GM23338 (cell line): ENCODE measurements around the gene ADCY4. TPM values are rescaled to one million over a fixed set of nuclear protein-coding genes. Genes with fewer than 3 reads are reported as not detected.
"Not testable (repeated sequence)": the region's sequence is repeated elsewhere in the genome, so short reads cannot be mapped to it uniquely, and the experiment has no call there.

ENCODE experiments used
- ATAC-seq: fragments of 200-7000 bp; cut with Tn5 transposase; 3 replicates; pipeline ENCODE4 v1.9.1; 2020
- DNase-seq: peaks from one replicate; pipeline ENCODE4 v3.0.0-alpha.2; 2015; ENCODE audit warnings: low spot score
- H2AFZ ChIP-seq: fragments of 200-600 bp; sonication (generic); 2 replicates; pipeline ENCODE4 v1.8.0; 2016; ENCODE audit warnings: antibody characterized with exemption, mild to moderate bottlenecking, moderate library complexity
- H3F3A ChIP-seq: fragments of 200-600 bp; sonication (generic); replicated peaks from 2 replicates; pipeline ENCODE4 v1.8.0; 2017; ENCODE audit warnings: antibody characterized with exemption, mixed run types, low read depth
- H3K27ac ChIP-seq: fragments of 200-600 bp; sonication (generic); 2 replicates; pipeline ENCODE4 v1.6.1; 2016; ENCODE audit warnings: low read depth
- H3K27me3 ChIP-seq: fragments of 200-600 bp; sonication (generic); 2 replicates; pipeline ENCODE4 v1.8.0; 2016; ENCODE audit warnings: mild to moderate bottlenecking, mixed run types, moderate library complexity; ENCODE audit not compliant: insufficient read depth
- H3K36me3 ChIP-seq: fragments of 200-600 bp; sonication (generic); 2 replicates; pipeline ENCODE4 v1.8.0; 2016; ENCODE audit warnings: mild to moderate bottlenecking; ENCODE audit not compliant: insufficient read depth
- H3K4me1 ChIP-seq: fragments of 200-600 bp; sonication (generic); 2 replicates; pipeline ENCODE4 v1.8.0; 2016; ENCODE audit warnings: mild to moderate bottlenecking, moderate library complexity; ENCODE audit not compliant: insufficient read depth
- H3K4me2 ChIP-seq: fragments of 200-600 bp; sonication (generic); 2 replicates; pipeline ENCODE4 v1.7.1; 2017; ENCODE audit warnings: mixed run types
- H3K4me3 ChIP-seq: fragments of 200-600 bp; sonication (generic); 2 replicates; pipeline ENCODE4 v1.6.1; 2016; ENCODE audit warnings: mixed run types
- H3K79me2 ChIP-seq: fragments of 200-600 bp; sonication (generic); replicated peaks from 2 replicates; pipeline ENCODE4 v1.8.0; 2017; ENCODE audit warnings: mild to moderate bottlenecking; ENCODE audit not compliant: insufficient read depth
- H3K9me2 ChIP-seq: fragments of 200-600 bp; sonication (generic); 2 replicates; pipeline ENCODE4 v1.8.0; 2017; ENCODE audit not compliant: insufficient read depth
- H4K20me1 ChIP-seq: fragments of 200-600 bp; sonication (generic); replicated peaks from 2 replicates; pipeline ENCODE4 v1.8.0; 2017; ENCODE audit warnings: mild to moderate bottlenecking; ENCODE audit not compliant: insufficient read depth
- H3K27ac Mint-ChIP-seq: 2 replicates; pipeline ENCODE4 v1.8.0; 2020; ENCODE audit warnings: inconsistent platforms, mild to moderate bottlenecking, moderate library complexity, mixed read lengths
- H3K27me3 Mint-ChIP-seq: 3 replicates; pipeline ENCODE4 v1.8.0; 2022; ENCODE audit warnings: low read depth, mild to moderate bottlenecking, moderate library complexity, mixed read lengths, inconsistent platforms; ENCODE audit not compliant: insufficient read depth, poor library complexity
- H3K36me3 Mint-ChIP-seq: 3 replicates; pipeline ENCODE4 v1.8.0; 2021; ENCODE audit warnings: low read depth, mild to moderate bottlenecking, inconsistent platforms, moderate library complexity, mixed read lengths
- H3K4me1 Mint-ChIP-seq: 3 replicates; pipeline ENCODE4 v1.8.0; 2020; ENCODE audit warnings: mild to moderate bottlenecking, inconsistent platforms, mixed read lengths
- H3K4me3 Mint-ChIP-seq: 3 replicates; pipeline ENCODE4 v1.8.0; 2021; ENCODE audit warnings: moderate library complexity, mild to moderate bottlenecking, inconsistent platforms, mixed read lengths
- H3K9me3 Mint-ChIP-seq: 3 replicates; pipeline ENCODE4 v1.8.0; 2020; ENCODE audit warnings: moderate library complexity, mild to moderate bottlenecking, inconsistent platforms, mixed read lengths
- POLR2AphosphoS5 ChIP-seq: IDR thresholded peaks from 2 replicates; pipeline ENCODE4 v1.6.1; 2016; ENCODE audit warnings: antibody characterized with exemption, low read depth
- REST ChIP-seq: IDR thresholded peaks from one replicate; pipeline ENCODE4 v1.6.1; 2018; ENCODE audit warnings: antibody characterized with exemption; ENCODE audit not compliant: unreplicated experiment
- ZNF114 ChIP-seq: fragments of 250-450 bp; sonication (Bioruptor Pico); IDR thresholded peaks from 2 replicates; pipeline ENCODE4 v1.5.0; 2020; ENCODE audit warnings: mild to moderate bottlenecking, moderate library complexity
- ZNF331 ChIP-seq: fragments of 250-450 bp; sonication (Bioruptor Pico); IDR thresholded peaks from 2 replicates; pipeline ENCODE4 v1.5.0; 2020; ENCODE audit warnings: low read depth, mild to moderate bottlenecking, moderate library complexity
- polyA plus RNA-seq: library from polyadenylated mRNA; unstranded; fragments of >200 nt; fragmentation: Nextera tagmentation; extraction: Ambion mirVana; gene quantifications from 2 replicates; pipeline ENCODE4 v1.2.1, GENCODE V29; 2016
- total RNA-seq: library from RNA; depleted of rRNA; stranded (reverse); fragments of >200 nt; shearing (Covaris generic); gene quantifications from 2 replicates; pipeline ENCODE4 v1.2.3, GENCODE V29; 2014

The ADCY4 gene
- total and polyA plus RNA-seq, 2 experiments from 2014 or later: 0.10 to 0.40 TPM

DNA sequence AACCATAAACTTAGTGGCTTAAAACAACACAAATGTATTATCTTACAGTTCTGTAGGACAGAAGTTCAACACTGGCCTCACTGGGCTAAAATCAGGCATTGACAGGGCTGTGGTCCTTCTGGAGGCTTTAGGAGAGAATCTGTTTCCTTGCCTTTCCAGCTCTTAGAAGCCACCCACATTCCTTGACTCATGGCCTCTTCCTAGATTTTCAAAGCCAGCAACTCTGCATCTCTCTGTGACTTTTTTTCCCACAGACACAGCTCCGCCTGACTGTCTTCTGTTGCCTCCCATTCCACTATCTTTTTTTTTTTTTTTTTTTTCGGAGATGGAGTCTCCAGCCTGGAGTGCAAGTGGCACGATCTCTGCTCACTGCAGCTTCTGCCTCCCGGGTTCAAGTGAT, 21.3 kb upstream of the ADCY4 start:
- Histone ChIP-seq H4K20me1 (no peaks in the 10 kb centered on the region; the same call in 1 of the 2 replicates), H2AFZ (no peak overlapping the region), H3K27ac (no peak overlapping the region), H3K79me2 (no peaks in the 10 kb centered on the region), H3K4me2 (no peak overlapping the region), H3K27me3 (peaks cover 59% of the 10 kb centered on the region), H3K36me3 (no peaks in the 10 kb centered on the region), H3K9me2 (no peaks in the 10 kb centered on the region), H3F3A (no peaks in the 10 kb centered on the region), H3K4me3 (no peak overlapping the region), H3K4me1 (no peaks in the 10 kb centered on the region)
- Mint-ChIP-seq H3K36me3 (no peaks in the 10 kb centered on the region), H3K4me1 (no peaks in the 10 kb centered on the region), H3K27ac (no peak overlapping the region), H3K9me3 (no peaks in the 10 kb centered on the region; the same call in 2 of the 3 replicates), H3K27me3 (peaks cover 22% of the 10 kb centered on the region), H3K4me3 (no peak overlapping the region)
- TF ChIP-seq ZNF331 (no peak), REST (no peak)
- ATAC-seq: no peak
- DNase-seq: no peak

DNA sequence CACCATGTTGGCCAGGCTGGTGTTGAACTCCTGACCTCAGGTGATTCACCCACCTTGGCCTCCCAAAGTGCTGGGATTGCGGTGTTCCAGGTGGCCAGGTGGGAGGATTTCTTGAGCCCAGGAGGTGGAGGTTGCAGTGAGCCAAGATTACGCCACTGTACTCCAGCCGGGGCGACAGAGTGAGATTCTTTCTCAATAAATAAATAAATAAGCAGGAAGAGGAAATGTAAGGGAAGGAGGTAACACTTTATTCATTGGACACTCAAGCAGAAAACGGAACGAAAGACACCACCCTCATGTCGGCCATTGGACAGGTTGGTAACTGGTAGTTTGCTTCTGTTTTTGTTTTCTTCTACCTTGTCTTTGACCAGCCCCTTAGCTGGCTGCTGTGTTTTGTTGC, 20.1 kb upstream of the ADCY4 start:
- Histone ChIP-seq H2AFZ (no peak overlapping the region), H3F3A (no peaks in the 10 kb centered on the region), H3K27me3 (peaks cover 60% of the 10 kb centered on the region), H3K4me3 (no peak overlapping the region), H3K9me2 (no peaks in the 10 kb centered on the region), H3K79me2 (no peaks in the 10 kb centered on the region), H3K4me2 (no peak overlapping the region), H4K20me1 (no peaks in the 10 kb centered on the region; the same call in 1 of the 2 replicates), H3K36me3 (no peaks in the 10 kb centered on the region), H3K4me1 (no peaks in the 10 kb centered on the region), H3K27ac (no peak overlapping the region)
- TF ChIP-seq POLR2AphosphoS5 (no peak), ZNF114 (CRISPR knock-in tag) (no peak), ZNF331 (no peak)
- DNase-seq (no peak), ATAC-seq (no peak)
- peaks cover 16% of the 10 kb centered on the region for H3K27me3 Mint-ChIP-seq
- no peaks in the 10 kb centered on the region; the same call in 2 of the 3 replicates for H3K9me3 Mint-ChIP-seq
- no peaks in the 10 kb centered on the region for H3K36me3 Mint-ChIP-seq
- H3K27ac Mint-ChIP-seq: no peak overlapping the region
- H3K4me1 Mint-ChIP-seq: no peaks in the 10 kb centered on the region
- no peak overlapping the region for H3K4me3 Mint-ChIP-seq

DNA sequence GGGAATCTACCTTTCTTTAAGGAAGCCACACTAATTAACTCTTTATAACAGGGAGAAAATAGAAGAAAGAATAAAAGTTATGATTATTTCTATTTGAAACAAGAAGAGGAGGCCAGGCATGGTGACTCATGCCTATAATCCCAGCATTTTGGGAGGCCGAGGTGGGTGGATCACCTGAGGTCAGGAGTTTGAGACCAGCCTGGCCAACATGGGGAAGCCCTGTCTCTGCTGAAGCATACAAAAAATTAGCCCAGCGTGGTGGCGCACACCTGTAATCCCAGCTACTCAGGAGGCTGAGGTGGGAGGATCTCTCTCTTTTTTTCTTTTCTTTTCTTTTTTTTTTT, 19.6 kb upstream of the ADCY4 start:
- H4K20me1 ChIP-seq, H3K4me3 ChIP-seq, H3K4me1 ChIP-seq, H3K4me2 ChIP-seq, H3K36me3 Mint-ChIP-seq, H3F3A ChIP-seq, H3K9me3 Mint-ChIP-seq, H3K27ac ChIP-seq, H3K9me2 ChIP-seq, H3K27ac Mint-ChIP-seq, H3K4me1 Mint-ChIP-seq, ATAC-seq, H3K4me3 Mint-ChIP-seq, DNase-seq, H3K79me2 ChIP-seq, H3K36me3 ChIP-seq, H2AFZ ChIP-seq: not testable (repeated sequence)
- peaks cover 65% of the 10 kb centered on the region for H3K27me3 ChIP-seq
- peaks cover 19% of the 10 kb centered on the region for H3K27me3 Mint-ChIP-seq
